Transverse colon (tissue), 4 donors: ENCODE measurements around the gene RXFP2.

Source experiments
- CTCF ChIP-seq, 5 experiments: fragments of 200-600 bp in 3 of 5; fragments of 450-650 bp in 2 of 5; sonication (generic) in 3 of 5; IDR thresholded peaks; 1 replicate in 2 of 5; 2 replicates in 3 of 5; pipeline ENCODE4 v1.5.1; 2016 to 2017; ENCODE audit warnings: antibody characterized with exemption in 5 of 5, inconsistent platforms in 3 of 5, mild to moderate bottlenecking in 2 of 5, moderate library complexity in 1 of 5
- EP300 ChIP-seq: sonication (generic); formaldehyde crosslinking; IDR thresholded peaks from one replicate; pipeline ENCODE4 v1.6.1; 2017; ENCODE audit warnings: antibody characterized with exemption, low read depth
- POLR2A ChIP-seq: fragments of 450-650 bp; IDR thresholded peaks from one replicate; pipeline ENCODE4 v1.6.1; 2016; ENCODE audit warnings: antibody characterized with exemption, mild to moderate bottlenecking, moderate library complexity
- POLR2AphosphoS5 ChIP-seq, 3 donors: sonication (generic); formaldehyde crosslinking; IDR thresholded peaks; one replicate each; pipeline ENCODE4 v1.6.1; 2016; ENCODE audit warnings: antibody characterized with exemption in 3 of 3

GRCh38 chr13:31807090-31807541 is 67.8 kb downstream of the RXFP2 start:
- TF ChIP-seq POLR2AphosphoS5 (IDR thresholded peaks at IDR 0.05) (no peak), CTCF (IDR thresholded peaks at IDR 0.05) (no peak), POLR2A (no peak), EP300 (no peak)
